ENCODE data around the gene HNRNPK. TPM values are rescaled to one million over a fixed set of nuclear protein-coding genes. Genes with fewer than 3 reads are reported as not detected.

The HNRNPK gene
- total and polyA plus RNA-seq, 4 donors, result 137 to 403 (median 231) TPM

DNA sequence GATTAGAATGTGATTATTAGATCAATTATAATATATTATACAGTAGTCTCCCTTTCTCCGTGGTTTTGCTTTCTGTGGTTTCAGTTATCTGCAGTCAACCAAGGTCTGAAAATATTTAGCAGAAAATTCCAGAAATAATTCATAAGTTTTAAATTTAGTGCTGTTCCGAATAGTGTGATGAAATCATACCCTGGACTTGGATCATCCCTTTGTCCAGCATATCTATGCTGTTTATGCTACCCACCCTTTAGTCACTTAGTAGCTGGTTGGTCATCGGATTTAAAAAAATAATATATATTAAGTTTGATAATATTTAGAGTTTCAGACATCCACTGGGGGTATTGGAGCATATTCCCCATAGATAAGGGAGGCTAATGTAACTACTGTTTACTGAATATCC lies 20.2 kb upstream of the HNRNPK start:
- no peaks in the 10 kb centered on the region for H3K27me3 ChIP-seq (ENCODE audit: control insufficient read depth in 4 of 4, insufficient read depth in 4 of 4, low read length in 3 of 4)
- H3K4me1 ChIP-seq (ENCODE audit: control insufficient read depth in 4 of 4, insufficient read depth in 4 of 4, low read length in 3 of 4), result peaks cover 0 to 5% (median 2%) of the 10 kb centered on the region in 4 donors
- no peak overlapping the region for H3K27ac ChIP-seq (ENCODE audit: low read depth in 1 of 2, low read length in 2 of 2)
- H3K9ac ChIP-seq (ENCODE audit: low read depth in 1 of 2, low read length in 2 of 2), result no peak overlapping the region
- no peak for DNase-seq (ENCODE audit: low spot score)
- 92% methylated on average over 3 of the region's 3 CpGs for WGBS
- H3K36me3 ChIP-seq (ENCODE audit: control insufficient read depth in 4 of 4, insufficient read depth in 3 of 4, low read depth in 1 of 4, low read length in 3 of 4), result no peaks in the 10 kb centered on the region
- no peak overlapping the region for H3K4me3 ChIP-seq (ENCODE audit: low read depth in 1 of 3, low read length in 3 of 3)
- no peaks in the 10 kb centered on the region for H3K9me3 ChIP-seq (ENCODE audit: control insufficient read depth in 4 of 4, low read length in 3 of 4)
- TF ChIP-seq, protein P1, sequence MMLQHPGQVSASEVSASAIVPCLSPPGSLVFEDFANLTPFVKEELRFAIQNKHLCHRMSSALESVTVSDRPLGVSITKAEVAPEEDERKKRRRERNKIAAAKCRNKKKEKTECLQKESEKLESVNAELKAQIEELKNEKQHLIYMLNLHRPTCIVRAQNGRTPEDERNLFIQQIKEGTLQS (IDR thresholded peaks at IDR 0.05), result no peak
- TF ChIP-seq FOXA2 (IDR thresholded peaks at IDR 0.05), result no peak
- TF ChIP-seq, protein P2, sequence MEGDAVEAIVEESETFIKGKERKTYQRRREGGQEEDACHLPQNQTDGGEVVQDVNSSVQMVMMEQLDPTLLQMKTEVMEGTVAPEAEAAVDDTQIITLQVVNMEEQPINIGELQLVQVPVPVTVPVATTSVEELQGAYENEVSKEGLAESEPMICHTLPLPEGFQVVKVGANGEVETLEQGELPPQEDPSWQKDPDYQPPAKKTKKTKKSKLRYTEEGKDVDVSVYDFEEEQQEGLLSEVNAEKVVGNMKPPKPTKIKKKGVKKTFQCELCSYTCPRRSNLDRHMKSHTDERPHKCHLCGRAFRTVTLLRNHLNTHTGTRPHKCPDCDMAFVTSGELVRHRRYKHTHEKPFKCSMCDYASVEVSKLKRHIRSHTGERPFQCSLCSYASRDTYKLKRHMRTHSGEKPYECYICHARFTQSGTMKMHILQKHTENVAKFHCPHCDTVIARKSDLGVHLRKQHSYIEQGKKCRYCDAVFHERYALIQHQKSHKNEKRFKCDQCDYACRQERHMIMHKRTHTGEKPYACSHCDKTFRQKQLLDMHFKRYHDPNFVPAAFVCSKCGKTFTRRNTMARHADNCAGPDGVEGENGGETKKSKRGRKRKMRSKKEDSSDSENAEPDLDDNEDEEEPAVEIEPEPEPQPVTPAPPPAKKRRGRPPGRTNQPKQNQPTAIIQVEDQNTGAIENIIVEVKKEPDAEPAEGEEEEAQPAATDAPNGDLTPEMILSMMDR (IDR thresholded peaks at IDR 0.05; ENCODE audit: low read depth, low read length, missing input control), result no peak
- TF ChIP-seq NR2F2 (IDR thresholded peaks at IDR 0.05), result no peak
- TF ChIP-seq TAF1 (conservative IDR thresholded peaks at IDR 0.05), result no peak
- TF ChIP-seq, protein P3, sequence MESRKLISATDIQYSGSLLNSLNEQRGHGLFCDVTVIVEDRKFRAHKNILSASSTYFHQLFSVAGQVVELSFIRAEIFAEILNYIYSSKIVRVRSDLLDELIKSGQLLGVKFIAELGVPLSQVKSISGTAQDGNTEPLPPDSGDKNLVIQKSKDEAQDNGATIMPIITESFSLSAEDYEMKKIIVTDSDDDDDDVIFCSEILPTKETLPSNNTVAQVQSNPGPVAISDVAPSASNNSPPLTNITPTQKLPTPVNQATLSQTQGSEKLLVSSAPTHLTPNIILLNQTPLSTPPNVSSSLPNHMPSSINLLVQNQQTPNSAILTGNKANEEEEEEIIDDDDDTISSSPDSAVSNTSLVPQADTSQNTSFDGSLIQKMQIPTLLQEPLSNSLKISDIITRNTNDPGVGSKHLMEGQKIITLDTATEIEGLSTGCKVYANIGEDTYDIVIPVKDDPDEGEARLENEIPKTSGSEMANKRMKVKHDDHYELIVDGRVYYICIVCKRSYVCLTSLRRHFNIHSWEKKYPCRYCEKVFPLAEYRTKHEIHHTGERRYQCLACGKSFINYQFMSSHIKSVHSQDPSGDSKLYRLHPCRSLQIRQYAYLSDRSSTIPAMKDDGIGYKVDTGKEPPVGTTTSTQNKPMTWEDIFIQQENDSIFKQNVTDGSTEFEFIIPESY (IDR thresholded peaks at IDR 0.05), result no peak
- TF ChIP-seq, protein P4, sequence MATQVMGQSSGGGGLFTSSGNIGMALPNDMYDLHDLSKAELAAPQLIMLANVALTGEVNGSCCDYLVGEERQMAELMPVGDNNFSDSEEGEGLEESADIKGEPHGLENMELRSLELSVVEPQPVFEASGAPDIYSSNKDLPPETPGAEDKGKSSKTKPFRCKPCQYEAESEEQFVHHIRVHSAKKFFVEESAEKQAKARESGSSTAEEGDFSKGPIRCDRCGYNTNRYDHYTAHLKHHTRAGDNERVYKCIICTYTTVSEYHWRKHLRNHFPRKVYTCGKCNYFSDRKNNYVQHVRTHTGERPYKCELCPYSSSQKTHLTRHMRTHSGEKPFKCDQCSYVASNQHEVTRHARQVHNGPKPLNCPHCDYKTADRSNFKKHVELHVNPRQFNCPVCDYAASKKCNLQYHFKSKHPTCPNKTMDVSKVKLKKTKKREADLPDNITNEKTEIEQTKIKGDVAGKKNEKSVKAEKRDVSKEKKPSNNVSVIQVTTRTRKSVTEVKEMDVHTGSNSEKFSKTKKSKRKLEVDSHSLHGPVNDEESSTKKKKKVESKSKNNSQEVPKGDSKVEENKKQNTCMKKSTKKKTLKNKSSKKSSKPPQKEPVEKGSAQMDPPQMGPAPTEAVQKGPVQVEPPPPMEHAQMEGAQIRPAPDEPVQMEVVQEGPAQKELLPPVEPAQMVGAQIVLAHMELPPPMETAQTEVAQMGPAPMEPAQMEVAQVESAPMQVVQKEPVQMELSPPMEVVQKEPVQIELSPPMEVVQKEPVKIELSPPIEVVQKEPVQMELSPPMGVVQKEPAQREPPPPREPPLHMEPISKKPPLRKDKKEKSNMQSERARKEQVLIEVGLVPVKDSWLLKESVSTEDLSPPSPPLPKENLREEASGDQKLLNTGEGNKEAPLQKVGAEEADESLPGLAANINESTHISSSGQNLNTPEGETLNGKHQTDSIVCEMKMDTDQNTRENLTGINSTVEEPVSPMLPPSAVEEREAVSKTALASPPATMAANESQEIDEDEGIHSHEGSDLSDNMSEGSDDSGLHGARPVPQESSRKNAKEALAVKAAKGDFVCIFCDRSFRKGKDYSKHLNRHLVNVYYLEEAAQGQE (IDR thresholded peaks at IDR 0.05), result no peak
- TF ChIP-seq GABPA (IDR thresholded peaks at IDR 0.05 in 1 of 2, conservative IDR thresholded peaks at IDR 0.05 in 1 of 2), result no peak
- no peak for TF ChIP-seq EGR1 (IDR thresholded peaks at IDR 0.05; ENCODE audit: low read depth in 2 of 2)
- no peak for TF ChIP-seq HNF4A (conservative IDR thresholded peaks at IDR 0.05)
- TF ChIP-seq, protein P5, sequence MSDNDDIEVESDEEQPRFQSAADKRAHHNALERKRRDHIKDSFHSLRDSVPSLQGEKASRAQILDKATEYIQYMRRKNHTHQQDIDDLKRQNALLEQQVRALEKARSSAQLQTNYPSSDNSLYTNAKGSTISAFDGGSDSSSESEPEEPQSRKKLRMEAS (IDR thresholded peaks at IDR 0.05), result no peak
- no peak for TF ChIP-seq FOXA1 (IDR thresholded peaks at IDR 0.05)
- TF ChIP-seq JUND (IDR thresholded peaks at IDR 0.05), result no peak
- TF ChIP-seq HNF4G (IDR thresholded peaks at IDR 0.05), result no peak
- TF ChIP-seq RAD21 (IDR thresholded peaks at IDR 0.05), result no peak
- TF ChIP-seq SP1 (IDR thresholded peaks at IDR 0.05), result no peak
- TF ChIP-seq YY1 (IDR thresholded peaks at IDR 0.05), result no peak
- TF ChIP-seq RXRA (IDR thresholded peaks at IDR 0.05), result no peak

Measured in liver (tissue), 9 donors.